Measurements from ENCODE around the gene ABCB11.
"Not testable (repeated sequence)": the region's sequence is repeated elsewhere in the genome, so short reads cannot be mapped to it uniquely, and the experiment has no call there.

ABCB11 gene

GRCh38 chr2:168969865-168970264 lies 61.3 kb downstream of the ABCB11 start:
- DNase-seq, result no peak

- no peak for DNase-seq
Observed at GRCh38 chr2:168968342-168968741, 62.8 kb downstream of the ABCB11 start.

GRCh38 chr2:168964251-168964807 lies 66.8 kb downstream of the ABCB11 start:
- DNase-seq, result no peak

- DNase-seq, result no peak
Observed at GRCh38 chr2:168962636-168963035, 68.5 kb downstream of the ABCB11 start.

- peak; percentile 18 for DNase-seq
Observed at GRCh38 chr2:168961450-168962229, 69.5 kb downstream of the ABCB11 start.

- DNase-seq, result no peak
Observed at GRCh38 chr2:168956392-168956791, 74.7 kb downstream of the ABCB11 start.

- no peak for DNase-seq
Observed at GRCh38 chr2:168955321-168955720, 75.8 kb downstream of the ABCB11 start.

GRCh38 chr2:168954256-168954655 lies 76.9 kb downstream of the ABCB11 start:
- DNase-seq, result no peak

GRCh38 chr2:168952424-168952823 lies 78.7 kb downstream of the ABCB11 start:
- no peak for DNase-seq

- DNase-seq, result no peak
Observed at GRCh38 chr2:168951871-168952270, 79.3 kb downstream of the ABCB11 start.

GRCh38 chr2:168949324-168949723 lies 81.8 kb downstream of the ABCB11 start:
- no peak for DNase-seq

- no peak for DNase-seq
Observed at GRCh38 chr2:168948621-168949212, 82.4 kb downstream of the ABCB11 start.

- no peak for DNase-seq
Observed at GRCh38 chr2:168945508-168945907, 85.6 kb downstream of the ABCB11 start.

- no peak for DNase-seq
Observed at GRCh38 chr2:168944065-168944464, 87.1 kb downstream of the ABCB11 start.

- DNase-seq, result no peak
Observed at GRCh38 chr2:168941297-168941696, 89.8 kb downstream of the ABCB11 start.

- DNase-seq, result no peak
Observed at GRCh38 chr2:168939918-168940317, 91.2 kb downstream of the ABCB11 start.

GRCh38 chr2:168939061-168939460 lies 92.1 kb downstream of the ABCB11 start:
- no peak for DNase-seq

- no peak for DNase-seq
Observed at GRCh38 chr2:168935810-168936581, 95.1 kb downstream of the ABCB11 start.

GRCh38 chr2:168934826-168935225 lies 96.3 kb downstream of the ABCB11 start:
- DNase-seq, result no peak

GRCh38 chr2:168932174-168932573 lies 99.0 kb downstream of the ABCB11 start:
- not testable (repeated sequence) for DNase-seq

- no peak for DNase-seq
Observed at GRCh38 chr2:168930242-168930641, 100.9 kb downstream of the ABCB11 start.

- DNase-seq, result no peak
Observed at GRCh38 chr2:168929031-168929430, 102.1 kb downstream of the ABCB11 start.

- DNase-seq, result no peak
Observed at GRCh38 chr2:168928113-168928831, 102.9 kb downstream of the ABCB11 start.

Data from activated CD8-positive, alpha-beta memory T cell treated with anti-CD3 and anti-CD28 coated beads, Interleukin-2, amount 50 U/mL, for 4 hours (primary cell).